GM19324 (cell line): ENCODE results near the gene RPL18.
"Not testable (repeated sequence)": the region's sequence is repeated elsewhere in the genome, so short reads cannot be mapped to it uniquely, and the experiment has no call there.

Experiments used
- ATAC-seq: cut with Tn5 transposase; IDR thresholded peaks from one replicate; pipeline ENCODE4 v1.9.1; 2021; ENCODE audit warnings: mild to moderate bottlenecking, moderate library complexity; ENCODE audit not compliant: unreplicated experiment, low FRiP score

Gene RPL18

DNA sequence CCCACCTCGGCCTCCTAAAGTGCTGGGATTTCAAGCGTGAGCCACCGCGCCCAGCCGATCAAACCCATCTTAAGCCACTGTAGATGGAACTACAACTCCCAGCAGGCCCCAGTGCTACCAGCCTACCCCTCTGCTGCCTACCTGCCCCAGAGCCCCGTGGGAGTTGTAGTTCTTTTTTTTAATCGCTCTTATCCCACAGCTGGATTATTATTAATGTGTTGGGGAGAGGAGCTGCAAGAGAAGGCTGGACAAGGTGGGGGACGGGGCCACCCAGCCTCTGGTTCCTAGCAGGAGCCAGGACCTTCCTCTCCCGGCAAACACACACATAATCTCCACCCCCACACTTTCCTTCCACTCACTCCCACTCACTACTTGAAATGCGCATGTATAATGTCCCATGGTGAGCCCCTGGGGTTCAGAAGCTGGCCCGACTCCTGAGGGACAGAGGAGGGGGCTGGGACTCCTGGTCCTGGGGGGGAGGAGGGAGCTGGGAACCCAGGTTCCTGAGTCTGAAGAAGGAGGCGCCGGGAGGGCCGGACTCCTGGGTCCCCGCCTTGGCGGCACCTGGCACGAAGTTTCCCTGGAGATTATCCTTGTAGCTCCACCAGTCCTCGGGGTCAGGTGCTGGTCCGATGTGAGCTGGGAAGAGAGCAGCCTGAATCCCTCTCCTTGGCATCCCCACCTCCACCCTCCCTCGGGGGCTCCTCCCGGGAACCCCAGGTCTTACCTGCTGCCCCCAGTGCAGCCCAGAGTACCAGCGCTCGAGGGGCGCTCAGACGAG, 26.1 kb upstream of the RPL18 start:
- peak; percentile 46 for ATAC-seq

GRCh38 chr19:48644355-48644754, 25.4 kb upstream of the RPL18 start:
- no peak for ATAC-seq

DNA sequence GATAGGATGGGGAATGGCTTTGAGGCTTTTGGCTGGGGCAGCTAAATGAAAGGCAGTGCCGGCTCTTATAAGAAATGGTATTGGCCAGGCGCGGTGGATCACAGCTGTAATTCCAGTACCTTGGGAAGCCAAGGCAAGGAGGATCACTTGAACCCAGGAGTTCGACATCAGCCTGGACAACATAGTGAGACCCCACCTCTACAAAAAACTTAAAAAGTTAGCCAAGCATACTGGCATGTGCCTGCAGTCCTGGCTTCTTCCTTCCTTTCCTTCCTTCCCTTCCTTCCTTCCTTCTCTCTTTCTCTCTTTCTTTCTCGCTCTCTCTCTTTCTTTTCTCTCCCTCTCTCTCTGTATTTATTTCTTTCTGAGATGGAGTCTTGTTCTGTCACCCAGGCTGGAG, 23.9 kb upstream of the RPL18 start:
- no peak for ATAC-seq

GRCh38 chr19:48641850-48642249, 22.9 kb upstream of the RPL18 start:
- ATAC-seq: no peak

DNA sequence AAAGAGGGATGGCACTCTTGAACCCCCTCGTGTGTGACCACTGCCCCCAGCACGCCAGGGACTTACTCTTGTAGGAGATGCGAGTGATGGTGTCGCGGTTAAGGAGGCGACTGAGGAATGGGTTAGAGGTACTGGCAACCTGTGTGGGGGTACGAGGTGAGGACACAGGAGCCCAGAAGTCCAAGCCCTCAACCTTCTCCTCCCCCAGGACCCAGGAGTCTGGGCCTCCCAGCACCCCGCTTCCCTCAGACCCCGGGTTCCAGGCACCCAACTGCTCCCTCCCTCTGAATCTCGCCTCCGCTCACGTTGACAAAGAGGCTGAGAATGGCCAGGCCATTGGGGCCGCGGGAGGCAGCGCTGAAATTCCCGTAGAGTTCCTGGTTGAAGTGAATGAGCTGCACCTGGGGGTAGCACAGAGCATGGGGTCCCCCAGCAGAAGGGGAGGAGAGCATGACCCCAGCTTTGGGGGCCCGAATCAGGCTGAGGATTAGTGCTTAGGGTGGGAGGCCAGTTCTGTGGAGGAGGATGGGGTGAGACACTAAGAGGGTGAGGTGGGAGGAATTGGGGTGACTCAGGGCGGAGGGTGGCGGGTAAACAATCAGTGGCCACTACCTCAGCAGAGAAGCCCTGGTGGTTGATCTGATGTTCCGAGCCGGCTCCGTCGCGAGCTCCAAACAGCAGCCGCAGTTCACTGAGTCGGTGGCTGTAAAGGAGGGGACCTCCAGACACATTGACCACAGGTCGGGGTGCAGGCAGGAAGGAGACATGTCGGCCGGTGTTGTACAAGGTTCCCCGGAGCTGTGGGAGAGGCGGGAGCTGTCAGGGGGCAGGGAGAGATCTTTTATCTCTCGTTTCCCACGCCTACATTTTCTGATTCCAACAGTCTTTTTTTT, 20.8 kb upstream of the RPL18 start:
- no peak for ATAC-seq

DNA sequence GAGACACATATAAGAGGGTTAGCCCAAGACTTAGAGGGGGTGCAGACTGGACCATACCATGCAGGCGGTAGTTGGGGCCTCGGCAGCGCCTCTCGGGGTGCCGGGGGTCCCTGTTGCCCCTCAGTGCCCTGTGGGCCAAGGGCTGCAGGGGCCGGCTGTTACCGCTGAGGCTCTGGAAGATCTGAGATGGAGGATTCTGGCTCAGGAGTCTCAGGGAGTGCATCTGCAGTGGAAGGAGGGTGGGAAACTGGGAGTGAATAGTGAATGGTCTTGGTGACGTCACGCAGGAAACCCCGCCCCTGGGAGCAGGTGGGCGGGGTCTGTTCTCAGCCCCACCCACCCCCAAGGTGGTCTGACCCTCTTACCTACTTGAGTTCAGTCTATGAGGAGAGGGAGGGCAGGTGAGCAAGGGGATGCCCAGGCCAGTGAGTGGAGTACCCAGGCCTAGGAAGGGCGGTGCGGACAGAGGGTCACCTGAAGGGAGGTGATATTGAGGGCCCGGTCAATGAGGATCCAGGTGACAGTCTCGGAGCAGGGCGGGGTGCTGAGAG, 19.9 kb upstream of the RPL18 start:
- ATAC-seq: no peak

DNA sequence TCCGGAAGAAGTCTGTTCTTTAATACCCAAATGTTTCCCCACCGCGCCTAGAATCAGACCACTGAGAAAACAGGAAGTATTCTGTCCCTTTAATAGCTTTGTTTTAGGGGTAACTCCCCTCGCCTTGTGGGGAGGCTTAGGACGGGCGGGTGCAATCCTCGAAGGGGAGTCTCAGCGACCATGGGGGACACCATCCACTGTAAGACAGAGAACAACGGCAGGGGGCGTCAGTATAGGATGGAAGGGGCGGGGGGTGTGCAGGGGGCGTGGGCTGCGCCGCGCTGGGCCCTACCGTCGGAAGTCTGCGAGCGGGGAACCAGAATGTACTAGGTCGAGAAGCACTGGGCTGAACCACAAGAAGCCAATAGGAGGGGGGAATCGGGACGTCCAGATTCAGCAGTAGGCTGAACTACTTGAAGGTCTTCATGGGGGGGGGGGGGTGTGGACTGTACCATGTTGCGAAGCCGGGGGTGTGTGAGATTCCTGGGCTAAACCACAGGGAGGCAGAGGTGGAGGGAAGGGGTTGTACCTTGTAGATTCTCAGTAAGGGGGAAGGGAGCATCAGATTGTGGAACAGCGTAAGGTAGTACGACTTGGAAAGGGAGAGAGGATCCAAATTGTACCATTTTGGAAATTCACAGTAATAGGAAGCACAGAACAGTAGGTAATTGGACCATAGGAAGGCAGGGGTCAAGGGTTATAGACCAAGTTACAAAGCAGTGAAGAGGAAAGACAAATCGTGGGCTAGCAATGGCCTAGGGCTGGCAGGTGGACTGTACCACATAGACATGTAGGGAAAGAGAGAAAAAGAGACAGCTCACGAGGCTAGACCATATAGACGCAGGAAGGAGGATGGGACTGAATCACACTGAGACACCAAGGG, 19.2 kb upstream of the RPL18 start:
- ATAC-seq: peak; percentile 11

GRCh38 chr19:48637449-48637947, 18.5 kb upstream of the RPL18 start:
- peak; percentile 83 for ATAC-seq

- ATAC-seq: no peak
These were observed 18.0 kb upstream of the RPL18 start, which contains the start of gene DBP for GRCh38 chr19:48636859-48637448. DBP (minus strand) TSS chr19:48637379; CDS start chr19:48636994, 385 bp downstream.

DNA sequence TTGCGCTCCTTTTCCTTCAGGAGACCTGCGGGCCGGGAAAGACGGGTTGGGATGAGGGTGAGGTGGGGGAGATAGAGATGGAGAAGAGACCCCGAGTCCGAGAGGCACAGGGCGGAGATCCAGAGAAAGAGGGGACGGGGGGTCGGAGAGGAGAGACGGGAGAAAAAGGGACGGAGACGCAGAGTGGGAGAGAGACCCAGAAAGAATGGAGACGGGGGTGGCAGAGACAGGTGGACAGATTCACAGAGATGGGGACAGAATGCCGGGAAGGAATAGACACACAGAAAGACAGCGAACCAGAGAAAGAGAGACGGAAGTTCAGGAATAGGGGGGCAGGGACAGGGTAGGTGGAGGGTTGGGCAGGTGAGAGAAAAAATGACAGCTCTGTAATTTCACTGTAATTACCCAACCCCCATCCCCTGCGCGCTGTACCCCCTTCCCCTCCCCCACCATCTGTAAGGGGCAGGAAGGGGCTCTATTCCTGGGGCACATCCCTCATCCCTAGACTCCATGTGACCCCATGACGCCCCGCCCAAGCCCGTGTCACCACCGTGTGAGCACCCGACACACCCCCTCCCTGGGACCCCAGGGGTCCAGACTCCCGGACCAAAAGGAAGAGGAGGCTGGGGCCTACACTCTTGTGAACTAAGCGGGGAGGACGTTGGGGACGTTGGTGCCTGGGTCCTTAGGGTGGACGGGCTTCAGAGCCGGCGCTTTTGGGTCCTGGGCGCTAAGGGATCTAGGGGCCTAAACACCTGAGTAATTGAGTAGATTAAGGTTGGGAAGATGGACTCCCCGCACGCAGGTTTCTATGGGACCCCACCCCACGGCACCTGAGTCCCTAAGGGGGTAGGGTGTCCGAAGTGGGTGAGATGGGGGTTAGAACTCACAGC, 17.2 kb upstream of the RPL18 start:
- ATAC-seq: no peak

- peak; percentile 19 for ATAC-seq
These were observed 16.4 kb upstream of the RPL18 start for GRCh38 chr19:48635263-48635965.

GRCh38 chr19:48634424-48635262, 15.7 kb upstream of the RPL18 start:
- peak; percentile 38 for ATAC-seq

GRCh38 chr19:48634036-48634342, 15.0 kb upstream of the RPL18 start:
- ATAC-seq: no peak

DNA sequence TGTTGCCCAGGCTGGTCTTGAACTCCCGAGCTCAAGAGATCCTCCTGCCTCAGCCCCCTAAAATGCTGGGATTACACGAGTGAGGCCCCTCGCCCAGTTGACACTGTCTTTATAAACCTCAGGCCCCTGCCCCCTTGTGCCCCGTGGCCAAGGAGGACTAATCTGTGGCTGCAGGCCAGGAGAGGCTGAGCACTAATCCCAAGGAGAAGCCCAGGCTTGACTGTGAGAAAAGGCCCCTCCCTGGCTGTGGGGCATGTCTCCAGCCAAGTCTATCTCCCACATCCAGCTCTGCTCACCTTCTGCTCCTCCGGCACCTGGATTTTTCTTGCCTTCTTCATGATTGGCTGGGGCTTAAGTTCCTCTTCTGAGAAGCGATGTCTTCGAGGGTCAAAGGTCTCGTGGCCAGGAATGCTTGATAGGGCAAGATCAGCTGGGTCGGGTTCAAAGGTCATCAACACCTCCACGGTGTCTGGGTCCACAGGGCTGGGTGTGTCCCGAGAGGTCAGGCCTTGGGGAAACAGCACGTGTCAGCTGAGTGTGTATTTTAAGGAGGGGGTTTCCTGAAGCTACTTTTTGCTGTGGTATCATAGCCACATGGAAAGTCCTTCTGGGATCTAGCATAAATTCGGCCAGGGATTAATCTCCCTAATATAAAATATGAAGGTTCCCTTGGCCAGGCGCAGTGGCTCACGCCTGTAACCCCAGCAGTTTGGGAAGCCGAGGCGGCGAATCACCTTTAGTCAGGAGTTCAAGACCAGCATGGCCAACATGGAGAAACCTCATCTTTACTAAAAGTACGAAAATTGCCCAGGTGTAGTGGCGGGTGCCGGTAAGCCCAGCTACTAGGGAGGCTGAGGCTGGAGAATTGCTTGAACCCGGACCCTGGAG, 14.4 kb upstream of the RPL18 start:
- no peak for ATAC-seq

DNA sequence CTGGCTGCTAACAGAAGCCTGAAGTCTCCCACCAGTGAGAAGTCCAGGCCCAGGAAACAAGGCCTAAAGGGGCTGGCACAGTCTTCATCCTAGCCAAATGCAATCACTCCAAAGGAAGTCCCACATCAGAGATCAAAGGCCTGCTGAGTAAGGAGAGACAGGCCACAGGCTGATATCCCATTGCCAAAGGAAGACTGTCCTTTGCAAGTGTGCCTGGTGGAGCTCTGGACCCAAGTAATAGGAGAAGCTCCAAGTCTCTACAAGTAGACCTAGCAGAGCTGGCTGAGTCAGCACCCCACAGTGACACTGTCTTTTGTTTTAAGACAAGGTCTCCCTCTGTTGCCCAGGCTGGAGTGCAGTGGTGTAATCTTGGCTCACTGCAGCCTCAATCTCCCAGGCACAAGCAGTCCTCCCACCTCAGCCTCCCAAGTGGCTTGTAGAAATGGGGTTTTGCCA, 13.7 kb upstream of the RPL18 start:
- no peak for ATAC-seq

GRCh38 chr19:48632286-48632685, 13.3 kb upstream of the RPL18 start:
- ATAC-seq: not testable (repeated sequence)
